HS-5 (cell line): ENCODE measurements around the gene DMBT1.

Source experiments
- DNase-seq: peaks from one replicate; pipeline ENCODE4 v3.0.0-alpha.2; 2012; ENCODE audit warnings: low read depth

DMBT1 gene

DNA sequence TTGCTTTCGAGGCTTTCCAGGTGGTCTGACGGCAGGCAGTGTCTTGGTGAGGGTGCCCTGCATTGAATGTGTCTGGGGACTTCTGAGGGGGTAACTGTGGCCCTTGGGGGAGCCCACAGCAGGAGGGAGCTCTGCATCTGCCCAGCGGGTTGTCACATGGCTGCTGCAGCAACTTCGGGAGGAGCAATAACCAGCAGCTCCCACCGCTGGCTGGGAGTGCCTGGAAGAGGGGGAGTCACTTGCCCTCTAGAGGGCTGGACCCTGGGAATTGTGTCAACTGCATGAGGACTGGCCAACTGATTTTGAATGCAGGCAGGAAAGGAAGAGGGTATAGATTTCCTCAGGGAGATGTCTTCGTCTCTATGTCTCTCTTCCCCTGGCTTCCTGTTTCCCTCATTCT, 112.7 kb downstream of the DMBT1 start:
- no peak for DNase-seq

DNA sequence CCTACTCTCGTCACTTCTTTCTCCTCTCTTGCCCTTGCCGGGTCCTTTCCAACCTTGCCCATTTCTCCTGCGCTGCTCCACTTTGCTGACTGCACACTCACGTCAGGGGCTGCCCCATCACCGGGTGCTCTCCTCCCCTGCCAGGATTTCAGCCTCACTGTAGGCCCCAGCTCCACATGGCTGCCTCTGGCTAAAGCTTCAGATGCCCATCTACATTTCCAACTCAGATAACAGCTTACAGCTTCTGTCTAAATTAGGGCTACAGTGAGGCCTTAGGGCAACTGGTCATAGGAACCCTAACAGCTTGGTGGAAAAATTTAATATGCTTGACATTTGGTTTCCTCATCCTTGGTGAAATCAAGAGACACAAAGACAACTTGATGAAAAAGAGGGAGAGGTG, 113.2 kb downstream of the DMBT1 start:
- no peak for DNase-seq

- no peak for DNase-seq
These were observed 114.2 kb downstream of the DMBT1 start for GRCh38 chr10:122674781-122675180.

GRCh38 chr10:122675278-122675677, 114.7 kb downstream of the DMBT1 start:
- no peak for DNase-seq

DNA sequence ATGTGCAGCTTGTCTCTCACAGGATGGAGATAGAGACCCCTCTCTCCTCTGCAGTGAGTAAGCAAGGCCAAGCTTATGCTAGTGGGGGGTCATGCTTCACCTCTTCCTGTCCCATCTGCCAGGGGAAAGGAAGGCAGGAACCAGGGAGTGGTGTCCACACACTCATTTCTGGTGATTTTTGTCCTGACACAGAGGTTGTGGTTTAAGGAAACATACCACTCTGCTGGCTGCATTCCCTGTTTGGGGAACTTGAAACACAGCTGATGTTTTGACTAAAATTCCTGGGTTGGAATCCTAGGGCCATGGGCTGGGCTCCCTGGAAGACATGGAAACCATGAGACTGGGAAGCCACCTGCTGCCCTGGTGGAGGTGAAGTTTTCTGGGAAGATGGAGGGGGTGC, 117.7 kb downstream of the DMBT1 start:
- DNase-seq = no peak

DNA sequence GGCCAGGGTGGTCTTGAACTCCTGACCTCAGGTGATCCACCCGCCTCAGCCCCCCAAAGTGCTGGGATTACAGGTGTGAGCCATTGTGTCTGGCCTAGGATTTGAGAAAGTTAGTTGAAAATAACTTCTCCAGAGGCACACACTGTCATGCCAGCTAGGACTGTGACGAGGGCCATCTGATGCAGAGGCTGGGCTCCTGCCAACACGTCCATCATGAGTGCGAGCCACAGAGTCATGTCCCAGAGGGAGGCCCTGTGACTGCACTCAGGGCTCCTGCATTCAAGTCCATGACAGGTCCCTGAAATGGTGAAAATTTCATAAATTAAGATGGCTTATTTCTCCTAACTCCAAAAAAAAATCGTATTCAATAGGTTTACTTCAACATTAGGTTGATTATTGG, 122.0 kb downstream of the DMBT1 start:
- no peak for DNase-seq

DNA sequence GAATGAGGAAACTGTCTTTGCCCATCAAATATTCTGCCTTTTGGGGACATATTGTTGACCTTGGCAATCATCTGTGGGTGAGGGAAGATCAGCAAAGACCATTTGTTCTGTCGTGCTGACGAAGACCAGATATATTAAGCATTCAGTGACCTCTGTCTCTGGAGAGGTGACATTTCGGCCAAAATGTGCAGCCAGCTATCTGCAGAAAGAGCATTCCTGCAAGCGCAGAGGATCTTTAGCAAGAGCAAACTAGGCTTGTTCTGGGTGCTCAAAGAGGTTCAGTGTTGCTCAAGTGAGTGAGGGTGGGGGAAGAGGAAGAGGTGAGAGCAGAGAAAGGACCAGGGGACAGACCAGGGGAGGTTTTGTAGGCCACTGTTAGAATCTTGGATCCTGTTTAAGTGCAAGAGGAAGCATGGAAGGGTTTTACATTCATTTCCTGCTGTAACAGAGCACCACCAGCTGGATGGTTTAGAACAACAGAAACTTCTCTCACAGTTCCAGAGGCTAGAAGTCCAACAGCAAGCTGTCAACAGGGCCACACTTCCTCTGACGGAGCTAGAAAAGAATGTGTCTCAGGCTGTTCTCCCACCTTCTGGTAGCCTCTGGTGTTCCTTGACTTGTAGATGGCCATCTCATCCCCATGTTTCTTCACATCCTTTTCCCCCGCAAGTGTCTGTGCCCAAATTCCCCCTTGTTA, 127.9 kb downstream of the DMBT1 start:
- DNase-seq = no peak

- DNase-seq = no peak
These were observed 128.7 kb downstream of the DMBT1 start for GRCh38 chr10:122689146-122689820.

DNA sequence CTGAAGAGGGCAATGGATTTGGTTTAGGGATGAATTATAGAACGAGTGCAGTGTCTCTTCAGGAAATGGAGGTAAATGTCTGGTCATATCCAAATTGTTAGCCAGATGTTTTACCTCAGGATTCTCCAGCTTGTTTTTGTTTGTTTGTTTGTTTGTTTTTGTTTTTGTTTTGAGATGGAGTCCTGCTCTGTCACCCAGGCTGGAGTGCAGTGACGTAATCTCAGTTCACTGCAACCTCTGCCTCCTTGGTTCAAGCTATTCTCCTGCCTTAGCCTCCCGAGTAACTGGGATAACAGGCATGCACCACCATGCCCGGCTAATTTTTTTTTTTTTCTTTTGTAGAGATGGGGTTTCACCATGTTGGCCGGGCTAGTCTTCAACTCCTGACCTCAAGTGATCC, 132.2 kb downstream of the DMBT1 start:
- DNase-seq = no peak
